ENCODE measurements around the gene PGAM1.

The PGAM1 gene

GRCh38 chr10:97425964-97426775 lies at the start of gene PGAM1:
Gene PGAM1, plus strand, starts transcription at chr10:97426191. Its CDS starts 117 bp downstream, at chr10:97426308.
- TF ChIP-seq CTCF (IDR thresholded peaks at IDR 0.05) = peak; percentile 82

- TF ChIP-seq CTCF (IDR thresholded peaks at IDR 0.05) = no peak
Measured at GRCh38 chr10:97376413-97376812, 49.6 kb upstream of the PGAM1 start.

GRCh38 chr10:97378933-97379921 lies 46.8 kb upstream of the PGAM1 start:
- no peak for TF ChIP-seq CTCF (IDR thresholded peaks at IDR 0.05)

GRCh38 chr10:97380516-97380915 lies 45.5 kb upstream of the PGAM1 start:
- no peak for TF ChIP-seq CTCF (IDR thresholded peaks at IDR 0.05)

- no peak for TF ChIP-seq CTCF (IDR thresholded peaks at IDR 0.05)
Measured at GRCh38 chr10:97381626-97382025, 44.4 kb upstream of the PGAM1 start.

GRCh38 chr10:97383159-97383558 lies 42.8 kb upstream of the PGAM1 start:
- no peak for TF ChIP-seq CTCF (IDR thresholded peaks at IDR 0.05)

GRCh38 chr10:97384156-97384555 lies 41.8 kb upstream of the PGAM1 start:
- TF ChIP-seq CTCF (IDR thresholded peaks at IDR 0.05) = no peak
